Measurements from ENCODE around the gene LYRM1. TPM values are rescaled to one million over a fixed set of nuclear protein-coding genes. Genes with fewer than 3 reads are reported as not detected.
"Not testable (repeated sequence)": the region's sequence is repeated elsewhere in the genome, so short reads cannot be mapped to it uniquely, and the experiment has no call there.

Gene LYRM1
- total RNA-seq = 21.7 and 22.2 TPM in 2 replicates

GRCh38 chr16:20900299-20901067, at the start of gene LYRM1, which contains the start of gene DCUN1D3:
LYRM1 (plus strand) TSS chr16:20900771; CDS start chr16:20915556, 14,785 bp downstream.
DCUN1D3 (minus strand) TSS chr16:20900358; CDS start chr16:20862538, 37,820 bp downstream.
- intact Hi-C loops (cut with micrococcal nuclease) = loop anchor here (1.0 to 5.0 kb wide), 7 partner anchors 26 to 1343 kb away; partner anchors contain the start of genes ERI2, REXO5, THUMPD1 and VPS35L

GRCh38 chr16:20850981-20851380, 49.6 kb upstream of the LYRM1 start:
- intact Hi-C loops (cut with micrococcal nuclease) = loop anchor here (1.0 to 5.0 kb wide), 5 partner anchors 51 to 233 kb away; partner anchors contain the start of genes DCUN1D3 and LYRM1

GRCh38 chr16:20851601-20852000, 49.0 kb upstream of the LYRM1 start:
- intact Hi-C loops (cut with micrococcal nuclease) = loop anchor here (2.0 to 5.0 kb wide), 3 partner anchors 51 to 91 kb away; partner anchors contain the start of genes DCUN1D3 and LYRM1

- intact Hi-C loops (cut with micrococcal nuclease) = loop anchor here (5.0 kb wide), 2 partner anchors 49 to 89 kb away; partner anchors contain the start of genes DCUN1D3 and LYRM1
Measured at GRCh38 chr16:20853143-20853542, 47.4 kb upstream of the LYRM1 start.

- intact Hi-C loops (cut with micrococcal nuclease) = loop anchor here (5.0 kb wide), 2 partner anchors 48 to 88 kb away; partner anchors contain the start of genes DCUN1D3 and LYRM1
Measured at GRCh38 chr16:20853981-20854620, 46.5 kb upstream of the LYRM1 start.

- intact Hi-C loops (cut with micrococcal nuclease) = loop anchor here (5.0 kb wide), 2 partner anchors 47 to 87 kb away; partner anchors contain the start of genes DCUN1D3 and LYRM1
Measured at GRCh38 chr16:20854963-20855362, 45.6 kb upstream of the LYRM1 start.

- intact Hi-C loops (cut with micrococcal nuclease) = no loop called here
Measured at GRCh38 chr16:20857281-20857680, 43.3 kb upstream of the LYRM1 start.

GRCh38 chr16:20859229-20859628, 41.3 kb upstream of the LYRM1 start:
- intact Hi-C loops (cut with micrococcal nuclease) = no loop called here

- intact Hi-C loops (cut with micrococcal nuclease) = no loop called here
Measured at GRCh38 chr16:20859699-20860098, 40.9 kb upstream of the LYRM1 start.

- intact Hi-C loops (cut with micrococcal nuclease) = no loop called here
Measured at GRCh38 chr16:20860361-20860760, 40.2 kb upstream of the LYRM1 start.

GRCh38 chr16:20860995-20861394, 39.6 kb upstream of the LYRM1 start:
- intact Hi-C loops (cut with micrococcal nuclease) = not testable (repeated sequence)

- intact Hi-C loops (cut with micrococcal nuclease) = no loop called here
Measured at GRCh38 chr16:20862162-20862960, 38.2 kb upstream of the LYRM1 start.

- intact Hi-C loops (cut with micrococcal nuclease) = not testable (repeated sequence)
Measured at GRCh38 chr16:20864376-20864775, 36.2 kb upstream of the LYRM1 start.

- intact Hi-C loops (cut with micrococcal nuclease) = no loop called here
Measured at GRCh38 chr16:20865420-20866131, 35.0 kb upstream of the LYRM1 start.

- intact Hi-C loops (cut with micrococcal nuclease) = no loop called here
Measured at GRCh38 chr16:20866145-20866772, 34.3 kb upstream of the LYRM1 start.

GRCh38 chr16:20866801-20867200, 33.8 kb upstream of the LYRM1 start:
- intact Hi-C loops (cut with micrococcal nuclease) = no loop called here

- intact Hi-C loops (cut with micrococcal nuclease) = no loop called here
Measured at GRCh38 chr16:20867585-20867984, 33.0 kb upstream of the LYRM1 start.

GRCh38 chr16:20868890-20869289, 31.7 kb upstream of the LYRM1 start:
- intact Hi-C loops (cut with micrococcal nuclease) = no loop called here

GRCh38 chr16:20870122-20870820, 30.3 kb upstream of the LYRM1 start:
- intact Hi-C loops (cut with micrococcal nuclease) = no loop called here
